ENCODE results near the gene TANC1.

Gene TANC1

GRCh38 chr2:159267921-159268320, 299.5 kb downstream of the TANC1 start:
- DNase-seq (ENCODE audit: low spot score), result no peak

GRCh38 chr2:159270744-159271379, 302.4 kb downstream of the TANC1 start:
- no peak for DNase-seq (ENCODE audit: low spot score)

GRCh38 chr2:159272156-159272555, 303.7 kb downstream of the TANC1 start:
- no peak for DNase-seq (ENCODE audit: low spot score)

- no peak for DNase-seq (ENCODE audit: low spot score)
Measured at GRCh38 chr2:159275111-159275510, 306.7 kb downstream of the TANC1 start.

DNA sequence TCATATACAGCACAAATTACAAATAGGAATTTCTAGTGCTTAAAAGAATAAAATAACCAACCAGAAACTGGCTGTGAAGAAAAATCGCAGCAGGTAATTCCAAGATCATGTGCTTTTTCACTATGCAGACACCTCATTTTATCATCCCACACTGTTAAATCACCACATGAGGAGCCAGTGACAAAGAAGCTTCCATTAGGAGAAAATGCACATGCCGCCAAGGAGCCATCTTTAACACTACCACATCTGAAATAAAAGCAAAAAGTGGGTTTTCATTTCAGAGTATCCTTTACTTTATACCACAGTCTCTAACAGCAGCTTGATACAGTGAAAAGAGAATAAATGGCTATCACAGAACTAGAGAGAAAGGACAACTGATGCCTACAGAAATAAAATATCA, 311.3 kb downstream of the TANC1 start:
- DNase-seq (ENCODE audit: low spot score), result no peak

GRCh38 chr2:159281002-159281401, 312.6 kb downstream of the TANC1 start:
- no peak for DNase-seq (ENCODE audit: low spot score)
